K562 (cell line): Measurements from ENCODE around the gene CLPSL2. TPM values are rescaled to one million over a fixed set of nuclear protein-coding genes. Genes with fewer than 3 reads are reported as not detected.

Source experiments
- ATAC-seq: fragments of 200-7000 bp; cut with Tn5 transposase; 3 replicates; pipeline ENCODE4 v1.9.1; 2020; ENCODE audit warnings: moderate library complexity
- BruUV-seq: library from RNA; stranded (reverse); fragments of 400-500 nt; replicated peaks from 2 replicates; lab custom pipeline; 2021; lab: Mats Ljungman, UMichigan
- CTCF ChIA-PET: fragments of 300-600 bp; formaldehyde crosslinking; extraction: SDS; loops from one replicate; lab custom pipeline; 2021; ENCODE audit warnings: low intra/inter-chr PET ratio; lab: Yijun Ruan, JAX
- POLR2A ChIA-PET: fragments of 300-600, 350-650 bp; sonication (Branson Sonifier 250); formaldehyde crosslinking; extraction: SDS; loops from one replicate; lab custom pipeline; 2021; ENCODE audit warnings: antibody characterized with exemption, inconsistent platforms; lab: Yijun Ruan, JAX
- DNase-seq, 4 experiments: peaks; one replicate each; pipeline versions ENCODE4 v3.0.0 to v3.0.0-alpha.2; 2011 to 2018; ENCODE audit warnings: low spot score in 3 of 4, mixed read lengths in 3 of 4; ENCODE audit errors: extremely low read depth in 1 of 4
- FAIRE-seq: peaks from 2 replicates; lab custom pipeline; 2011; peaks lifted over from hg19 to GRCh38; lab: Jason Lieb, UNC
- H2AFZ ChIP-seq: 2 replicates; pipeline ENCODE4 v1.6.0; 2011; ENCODE audit warnings: low read depth, low read length, control low read depth, inconsistent platforms
- H3K27ac ChIP-seq: fragments of 200-600 bp; 3 replicates; pipeline ENCODE4 v1.8.0; 2011; ENCODE audit warnings: low read depth, mild to moderate bottlenecking, control low read depth, inconsistent platforms, low read length, moderate library complexity, mixed read lengths; ENCODE audit errors: extremely low read depth
- H3K27me3 ChIP-seq, 2 experiments: fragments of 300-600 bp in 1 of 2; 2 replicates in 1 of 2; 3 replicates in 1 of 2; pipeline versions ENCODE4 v1.6.0 to v1.8.0; 2011; ENCODE audit warnings: inconsistent platforms in 2 of 2, low read length in 2 of 2, mild to moderate bottlenecking in 1 of 2, mixed read lengths in 1 of 2, moderate library complexity in 1 of 2; ENCODE audit not compliant: control insufficient read depth in 2 of 2, insufficient read depth in 2 of 2
- H3K36me3 ChIP-seq: fragments of 300-600 bp; 3 replicates; pipeline ENCODE4 v1.8.0; 2011; ENCODE audit warnings: mild to moderate bottlenecking, low read length, inconsistent platforms; ENCODE audit not compliant: control insufficient read depth, insufficient read depth
- H3K4me1 ChIP-seq, 2 experiments: fragments of 200-600 bp in 1 of 2; replicated peaks in 1 of 2; 2 replicates in 1 of 2; 3 replicates in 1 of 2; pipeline versions ENCODE4 v1.5.1 to v1.8.0; 2011; ENCODE audit warnings: inconsistent platforms in 2 of 2, low read length in 2 of 2, mild to moderate bottlenecking in 1 of 2, mixed read lengths in 1 of 2, moderate library complexity in 1 of 2; ENCODE audit not compliant: control insufficient read depth in 2 of 2, insufficient read depth in 2 of 2
- H3K4me2 ChIP-seq: 2 replicates; pipeline ENCODE4 v1.6.1; 2011; ENCODE audit warnings: low read length, control low read depth, inconsistent platforms, mixed read lengths; ENCODE audit not compliant: insufficient read depth
- H3K4me3 ChIP-seq: fragments of 200-600 bp; sonication (generic), shearing (Covaris generic); 2 replicates; pipeline ENCODE4 v1.5.1; 2016; ENCODE audit warnings: control low read depth, inconsistent platforms
- H3K79me2 ChIP-seq: fragments of 200-600 bp; 3 replicates; pipeline ENCODE4 v1.8.0; 2011; ENCODE audit warnings: low read length, inconsistent platforms; ENCODE audit not compliant: control insufficient read depth, insufficient read depth
- H3K9ac ChIP-seq, 2 experiments: 2 replicates each; pipeline versions ENCODE4 v1.6.0 to v1.6.1; 2011; ENCODE audit warnings: low read depth in 2 of 2, low read length in 2 of 2, control low read depth in 1 of 2, inconsistent platforms in 1 of 2, mild to moderate bottlenecking in 1 of 2, mixed read lengths in 1 of 2; ENCODE audit not compliant: insufficient read depth in 1 of 2
- H3K9me1 ChIP-seq: one replicate; pipeline ENCODE4 v1.6.0; 2011; ENCODE audit warnings: inconsistent platforms, mild to moderate bottlenecking, low read length, moderate library complexity; ENCODE audit not compliant: control insufficient read depth, insufficient read depth
- H3K9me3 ChIP-seq: replicated peaks from 2 replicates; pipeline ENCODE4 v1.5.1; 2011; ENCODE audit warnings: low read depth, low read length, inconsistent platforms; ENCODE audit not compliant: control insufficient read depth, insufficient read depth
- H4K20me1 ChIP-seq: replicated peaks from 2 replicates; pipeline ENCODE4 v1.6.1; 2011; ENCODE audit warnings: low read length, inconsistent platforms, mixed read lengths; ENCODE audit not compliant: control insufficient read depth, insufficient read depth
- FUS ChIP-seq: fragments of 200-400 bp; formaldehyde crosslinking; optimal IDR thresholded peaks from 2 replicates; pipeline ENCODE3; 2017; ENCODE audit warnings: low read depth, low read length
- HEY1 ChIP-seq: fragments of 250-450 bp; sonication (Bioruptor Pico); IDR thresholded peaks from 2 replicates; pipeline ENCODE4 v1.5.0; 2020; ENCODE audit warnings: mild to moderate bottlenecking, moderate library complexity, borderline replicate concordance
- LEF1 ChIP-seq: fragments of 450-650 bp; IDR thresholded peaks from 2 replicates; pipeline ENCODE4 v1.6.1; 2016; ENCODE audit warnings: mild to moderate bottlenecking
- REST ChIP-seq, 2 experiments: fragments of 450-650 bp; formaldehyde crosslinking in 1 of 2; IDR thresholded peaks; 2 replicates each; pipeline versions ENCODE4 v1.4.0 to v1.6.1; 2014 to 2020; ENCODE audit warnings: mild to moderate bottlenecking in 2 of 2, borderline replicate concordance in 1 of 2, low read depth in 1 of 2
- SIN3A ChIP-seq, 2 experiments: fragments of 150-350 bp in 1 of 2; IDR thresholded peaks; 2 replicates each; pipeline ENCODE4 v1.6.1; 2011 to 2016; ENCODE audit warnings: borderline replicate concordance in 2 of 2, low read depth in 2 of 2, low read length in 2 of 2, mild to moderate bottlenecking in 2 of 2, moderate library complexity in 2 of 2; ENCODE audit not compliant: control insufficient read depth in 1 of 2
- ZNF431 ChIP-seq: sonication (generic); formaldehyde crosslinking; IDR thresholded peaks from 2 replicates; pipeline ENCODE4 v1.8.0; 2022; ENCODE audit warnings: mild to moderate bottlenecking, missing genetic modification reagents
- WGBS: fragments of 100-300 bp; shearing (Covaris generic); methylation state at CpG from one replicate; pipeline ENCODE4 v1.1.6; 2016; ENCODE audit warnings: low coverage, mixed read lengths; ENCODE audit not compliant: insufficient coverage; ENCODE audit errors: missing lambda C conversion rate; 5-methylcytosine and 5-hydroxymethylcytosine counted together
- in situ Hi-C: fragments of 300-500 bp; cut with MboI; formaldehyde crosslinking; loops from 4 replicates; pipeline ENCODE4 v1.15.0; 2018; ENCODE audit warnings: inconsistent platforms, mixed read lengths
- intact Hi-C: fragments of 100-400 bp; cut with micrococcal nuclease; formaldehyde crosslinking; loops from 2 replicates; pipeline ENCODE4 v1.14.2; 2022
- polyA plus RNA-seq, 8 experiments: library from polyadenylated mRNA; depleted of rRNA in 4 of 8; stranded (reverse) in 5 of 8; unstranded in 3 of 8; fragments of >200 nt; fragmentation: Nextera tagmentation in 2 of 8; fragmentation: Illumina TruSeq in 1 of 8; extraction: Ambion mirVana in 2 of 8; extraction: Trizol in 1 of 8; gene quantifications; 2 replicates each; pipeline versions ENCODE4 v1.2.1 to v1.2.3, GENCODE V29; 2011 to 2014; ENCODE audit warnings: inconsistent platforms in 1 of 8, missing spikeins in 1 of 8
- total RNA-seq, 7 experiments: library from RNA; depleted of rRNA in 6 of 7; stranded (reverse); fragments of >200 nt in 6 of 7; fragmentation: Illumina TruSeq in 2 of 7; extraction: Trizol in 2 of 7; gene quantifications; 2 replicates each; pipeline versions ENCODE4 v1.2.1 to v1.2.3, GENCODE V29; 2011 to 2021; ENCODE audit warnings: low replicate concordance in 1 of 7

The CLPSL2 gene
- total and polyA plus RNA-seq, 9 of the 15 experiments (the other 6 are each of a cell fraction or from before 2014, with no cell fraction given): not detected

- no peak for ATAC-seq
- Histone ChIP-seq H3K27me3 (no peaks in the 10 kb centered on the region), H3K9ac (peak overlapping the region; percentile 81 to 95), H4K20me1 (no peaks in the 10 kb centered on the region), H3K79me2 (no peaks in the 10 kb centered on the region; the same call in 2 of the 3 replicates), H3K36me3 (no peaks in the 10 kb centered on the region), H3K4me2 (peak overlapping the region; percentile 88), H3K4me3 (peak overlapping the region; percentile 28; the same call in 1 of the 2 replicates), H3K9me3 (no peaks in the 10 kb centered on the region), H3K27ac (peak overlapping the region; percentile 94), H3K4me1 (peaks cover 64 to 81% of the 10 kb centered on the region in 2 experiments), H3K9me1 (no peaks in the 10 kb centered on the region), H2AFZ (peak overlapping the region; percentile 97)
- no TSS peak for BruUV-seq
- peak in 1 of 4 experiments; percentile 25 for DNase-seq
- 60% methylated on average over 11 of the region's 12 CpGs for WGBS
- intact Hi-C loops: loop anchor here (1.0 kb wide), 1 partner anchor 41 kb away; the partner anchor contains the start of gene FKBP5
- CTCF ChIA-PET: no interaction called here
- FAIRE-seq: peak; percentile 67
- in situ Hi-C loops: no loop called here
- POLR2A ChIA-PET: interaction anchor here (0.6 to 1.1 kb wide), 6 partner anchors 12 to 468 kb away, joined by 3 to 4 read pairs (median 3); no protein-coding TSS in a partner anchor
- TF ChIP-seq LEF1: no peak
- TF ChIP-seq FUS: no peak
- no peak for TF ChIP-seq HEY1 (CRISPR knock-in tag)
- no peak for TF ChIP-seq SIN3A (IDR thresholded peaks at IDR 0.05; ENCODE audit: borderline replicate concordance in 2 of 2, control insufficient read depth in 1 of 2, low read depth in 2 of 2, low read length in 2 of 2)
- no peak for TF ChIP-seq REST (IDR thresholded peaks at IDR 0.05; ENCODE audit: borderline replicate concordance)
- TF ChIP-seq REST (CRISPR knock-in tag; IDR thresholded peaks at IDR 0.05; ENCODE audit: low read depth): 0 out of 2 replicates have a peak, but pooled peaks have one; percentile 11
- 0 out of 2 replicates have a peak, but pooled peaks have one; percentile 36 for TF ChIP-seq ZNF431 (CRISPR knock-in tag)
Measured at GRCh38 chr6:35728683-35729678, 47.4 kb upstream of the CLPSL2 start.
